Karpas-422 (cell line): ENCODE measurements around the gene DMD. TPM values are rescaled to one million over a fixed set of nuclear protein-coding genes. Genes with fewer than 3 reads are reported as not detected.

ENCODE experiments used
- DNase-seq: peaks from one replicate; pipeline ENCODE4 v3.0.0-alpha.2; 2015
- H2AFZ ChIP-seq: fragments of 200-600 bp; sonication (generic); 2 replicates; pipeline ENCODE4 v1.6.1; 2014; ENCODE audit warnings: antibody characterized with exemption, low read length, mixed read lengths
- H3K27ac ChIP-seq: fragments of 200-600 bp; sonication (generic); 2 replicates; pipeline ENCODE4 v1.5.1; 2014; ENCODE audit warnings: mild to moderate bottlenecking, low read length, moderate library complexity
- H3K27me3 ChIP-seq: fragments of 200-600 bp; sonication (generic); 2 replicates; pipeline ENCODE4 v1.6.1; 2014; ENCODE audit warnings: low read length, mixed read lengths
- H3K36me3 ChIP-seq: fragments of 200-600 bp; sonication (generic); 2 replicates; pipeline ENCODE4 v1.6.1; 2014; ENCODE audit warnings: low read length, mixed read lengths; ENCODE audit not compliant: insufficient read depth
- H3K4me1 ChIP-seq: fragments of 200-600 bp; sonication (generic); 2 replicates; pipeline ENCODE4 v1.6.1; 2014; ENCODE audit warnings: mild to moderate bottlenecking, low read length, mixed read lengths
- H3K4me2 ChIP-seq: fragments of 200-600 bp; sonication (generic); 2 replicates; pipeline ENCODE4 v1.6.1; 2014; ENCODE audit warnings: low read length, low read depth, mild to moderate bottlenecking; ENCODE audit not compliant: poor library complexity, severe bottlenecking
- H3K4me3 ChIP-seq: fragments of 200-600 bp; sonication (generic); 2 replicates; pipeline ENCODE4 v1.5.1; 2014; ENCODE audit warnings: mild to moderate bottlenecking, antibody characterized with exemption, low read length, mixed read lengths
- H3K79me2 ChIP-seq: fragments of 200-600 bp; sonication (generic); 2 replicates; pipeline ENCODE4 v1.6.1; 2014; ENCODE audit warnings: mild to moderate bottlenecking, low read length, mixed read lengths
- H3K9ac ChIP-seq: fragments of 200-600 bp; sonication (generic); 2 replicates; pipeline ENCODE4 v1.6.0; 2014; ENCODE audit warnings: low read length
- H3K9me2 ChIP-seq: fragments of 200-600 bp; sonication (generic), shearing (Covaris generic); replicated peaks from 2 replicates; pipeline ENCODE4 v1.6.0; 2014; ENCODE audit warnings: mild to moderate bottlenecking, low read length, moderate library complexity; ENCODE audit not compliant: insufficient read depth
- H3K9me3 ChIP-seq: fragments of 300-700, 200-600 bp; sonication (generic); 2 replicates; pipeline ENCODE4 v1.6.1; 2014; ENCODE audit warnings: low read length, mixed read lengths
- H4K20me1 ChIP-seq: fragments of 200-600 bp; sonication (generic); 2 replicates; pipeline ENCODE4 v1.6.1; 2014; ENCODE audit warnings: mild to moderate bottlenecking, antibody characterized with exemption, low read length, low read depth; ENCODE audit not compliant: insufficient read depth
- total RNA-seq: library from RNA; depleted of rRNA; stranded (reverse); fragments of >200 nt; shearing (Covaris generic); gene quantifications from 2 replicates; pipeline ENCODE4 v1.2.3, GENCODE V29; 2014; ENCODE audit warnings: low replicate concordance

DMD gene
- total RNA-seq, 1 experiment from 2014 or later: not detected

- H3K9ac ChIP-seq: no peak overlapping the region
- no peaks in the 10 kb centered on the region for H3K9me2 ChIP-seq
- no peak overlapping the region for H3K4me2 ChIP-seq
- no peaks in the 10 kb centered on the region for H3K9me3 ChIP-seq
- no peaks in the 10 kb centered on the region for H3K27me3 ChIP-seq
- H4K20me1 ChIP-seq: no peaks in the 10 kb centered on the region
- H3K36me3 ChIP-seq: no peaks in the 10 kb centered on the region
- DNase-seq: no peak
- H3K4me1 ChIP-seq: no peaks in the 10 kb centered on the region
- H3K4me3 ChIP-seq: no peak overlapping the region
- no peak overlapping the region for H2AFZ ChIP-seq
- H3K79me2 ChIP-seq: no peaks in the 10 kb centered on the region
- no peak overlapping the region for H3K27ac ChIP-seq
Observed at GRCh38 chrX:32804034-32804433, 407.3 kb downstream of the DMD start.

GRCh38 chrX:32798990-32799389, 412.4 kb downstream of the DMD start:
- H3K4me2 ChIP-seq: no peak overlapping the region
- no peak overlapping the region for H3K27ac ChIP-seq
- no peak overlapping the region for H2AFZ ChIP-seq
- H3K4me1 ChIP-seq: no peaks in the 10 kb centered on the region
- no peaks in the 10 kb centered on the region for H3K36me3 ChIP-seq
- H3K9me2 ChIP-seq: no peaks in the 10 kb centered on the region
- no peaks in the 10 kb centered on the region for H4K20me1 ChIP-seq
- H3K4me3 ChIP-seq: no peak overlapping the region
- H3K9me3 ChIP-seq: peaks cover 5% of the 10 kb centered on the region; the same call in 1 of the 2 replicates
- no peak for DNase-seq
- no peaks in the 10 kb centered on the region for H3K79me2 ChIP-seq
- no peak overlapping the region for H3K9ac ChIP-seq
- no peaks in the 10 kb centered on the region for H3K27me3 ChIP-seq

GRCh38 chrX:32788936-32789335, 422.4 kb downstream of the DMD start:
- H3K9me3 ChIP-seq: no peaks in the 10 kb centered on the region; the same call in 1 of the 2 replicates
- no peak overlapping the region for H3K4me2 ChIP-seq
- no peak overlapping the region for H2AFZ ChIP-seq
- H3K27me3 ChIP-seq: no peaks in the 10 kb centered on the region
- no peaks in the 10 kb centered on the region for H3K4me1 ChIP-seq
- no peaks in the 10 kb centered on the region for H3K79me2 ChIP-seq
- no peaks in the 10 kb centered on the region for H4K20me1 ChIP-seq
- H3K27ac ChIP-seq: no peak overlapping the region
- H3K36me3 ChIP-seq: no peaks in the 10 kb centered on the region
- DNase-seq: no peak
- H3K9me2 ChIP-seq: no peaks in the 10 kb centered on the region
- no peak overlapping the region for H3K4me3 ChIP-seq
- no peak overlapping the region for H3K9ac ChIP-seq

GRCh38 chrX:32780109-32780508, 431.2 kb downstream of the DMD start:
- H3K79me2 ChIP-seq: no peaks in the 10 kb centered on the region
- no peak overlapping the region for H2AFZ ChIP-seq
- H3K4me3 ChIP-seq: no peak overlapping the region
- H3K4me2 ChIP-seq: no peak overlapping the region
- H3K27ac ChIP-seq: no peak overlapping the region
- H3K9me3 ChIP-seq: no peaks in the 10 kb centered on the region
- H3K4me1 ChIP-seq: no peaks in the 10 kb centered on the region
- no peaks in the 10 kb centered on the region for H3K9me2 ChIP-seq
- DNase-seq: no peak
- H4K20me1 ChIP-seq: no peaks in the 10 kb centered on the region
- H3K27me3 ChIP-seq: no peaks in the 10 kb centered on the region
- H3K36me3 ChIP-seq: no peaks in the 10 kb centered on the region
- H3K9ac ChIP-seq: no peak overlapping the region

GRCh38 chrX:32778965-32779364, 432.4 kb downstream of the DMD start:
- no peak overlapping the region for H3K4me2 ChIP-seq
- H3K4me1 ChIP-seq: no peaks in the 10 kb centered on the region
- H3K79me2 ChIP-seq: no peaks in the 10 kb centered on the region
- H3K9me3 ChIP-seq: no peaks in the 10 kb centered on the region; the same call in 1 of the 2 replicates
- H2AFZ ChIP-seq: no peak overlapping the region
- H3K4me3 ChIP-seq: no peak overlapping the region
- H3K9me2 ChIP-seq: no peaks in the 10 kb centered on the region
- H3K27ac ChIP-seq: no peak overlapping the region
- H3K36me3 ChIP-seq: no peaks in the 10 kb centered on the region
- H3K27me3 ChIP-seq: no peaks in the 10 kb centered on the region
- H4K20me1 ChIP-seq: no peaks in the 10 kb centered on the region
- no peak for DNase-seq
- H3K9ac ChIP-seq: no peak overlapping the region

- H3K4me3 ChIP-seq: no peak overlapping the region
- H3K27ac ChIP-seq: no peak overlapping the region
- no peaks in the 10 kb centered on the region for H3K4me1 ChIP-seq
- no peak overlapping the region for H3K9ac ChIP-seq
- no peaks in the 10 kb centered on the region for H3K36me3 ChIP-seq
- H2AFZ ChIP-seq: no peak overlapping the region
- no peaks in the 10 kb centered on the region for H3K9me2 ChIP-seq
- no peaks in the 10 kb centered on the region for H3K79me2 ChIP-seq
- no peak for DNase-seq
- H3K9me3 ChIP-seq: no peaks in the 10 kb centered on the region; the same call in 1 of the 2 replicates
- no peaks in the 10 kb centered on the region for H4K20me1 ChIP-seq
- no peak overlapping the region for H3K4me2 ChIP-seq
- no peaks in the 10 kb centered on the region for H3K27me3 ChIP-seq
Observed at GRCh38 chrX:32774966-32775365, 436.4 kb downstream of the DMD start.

- Histone ChIP-seq H3K4me3 (no peak overlapping the region), H3K79me2 (no peaks in the 10 kb centered on the region), H3K9ac (no peak overlapping the region), H3K27ac (no peak overlapping the region), H3K4me1 (no peaks in the 10 kb centered on the region), H3K9me3 (no peaks in the 10 kb centered on the region; the same call in 1 of the 2 replicates), H3K36me3 (no peaks in the 10 kb centered on the region), H3K27me3 (no peaks in the 10 kb centered on the region), H2AFZ (no peak overlapping the region), H3K4me2 (no peak overlapping the region), H3K9me2 (no peaks in the 10 kb centered on the region), H4K20me1 (no peaks in the 10 kb centered on the region)
- no peak for DNase-seq
Observed at GRCh38 chrX:32749070-32749469, 462.3 kb downstream of the DMD start.

- H2AFZ ChIP-seq: no peak overlapping the region
- no peak overlapping the region for H3K4me3 ChIP-seq
- H3K9me3 ChIP-seq: peaks cover 3% of the 10 kb centered on the region
- H3K4me1 ChIP-seq: no peaks in the 10 kb centered on the region
- no peak overlapping the region for H3K9ac ChIP-seq
- H3K27me3 ChIP-seq: no peaks in the 10 kb centered on the region
- no peaks in the 10 kb centered on the region for H3K79me2 ChIP-seq
- no peak overlapping the region for H3K27ac ChIP-seq
- H4K20me1 ChIP-seq: no peaks in the 10 kb centered on the region
- H3K36me3 ChIP-seq: no peaks in the 10 kb centered on the region
- DNase-seq: no peak
- no peak overlapping the region for H3K4me2 ChIP-seq
- no peaks in the 10 kb centered on the region for H3K9me2 ChIP-seq
Observed at GRCh38 chrX:32745323-32745722, 466.0 kb downstream of the DMD start.

- H3K9me3 ChIP-seq: peaks cover 3% of the 10 kb centered on the region
- no peak overlapping the region for H3K27ac ChIP-seq
- no peaks in the 10 kb centered on the region for H3K4me1 ChIP-seq
- no peak overlapping the region for H3K4me2 ChIP-seq
- H3K79me2 ChIP-seq: no peaks in the 10 kb centered on the region
- H2AFZ ChIP-seq: no peak overlapping the region
- DNase-seq: no peak
- no peak overlapping the region for H3K4me3 ChIP-seq
- no peaks in the 10 kb centered on the region for H3K27me3 ChIP-seq
- H3K36me3 ChIP-seq: no peaks in the 10 kb centered on the region
- no peaks in the 10 kb centered on the region for H4K20me1 ChIP-seq
- no peaks in the 10 kb centered on the region for H3K9me2 ChIP-seq
- no peak overlapping the region for H3K9ac ChIP-seq
Observed at GRCh38 chrX:32744921-32745320, 466.4 kb downstream of the DMD start.
